Stimulated activated naive B cell treated with anti-CD40 and anti-IgM and Interleukin-4, amounts not matched to agents 10 μg/mL and 1 μg/mL and 100 μg/mL, for 72 hours (primary cell): ENCODE measurements around the gene ZDBF2.
"Not testable (repeated sequence)": the region's sequence is repeated elsewhere in the genome, so short reads cannot be mapped to it uniquely, and the experiment has no call there.

ENCODE experiments used
- ATAC-seq, 2 donors: fragments of 150-1000 bp; cut with Tn5 transposase; replicated peaks; 2 replicates each; pipeline ENCODE4 v1.10.0; 2021; ENCODE audit warnings: moderate library complexity in 1 of 2
- DNase-seq: peaks from one replicate; pipeline ENCODE4 v3.0.0; 2021
- H3K27ac Mint-ChIP-seq: one replicate; pipeline ENCODE4 v1.8.0; 2022; ENCODE audit warnings: mild to moderate bottlenecking, mixed read lengths
- H3K27me3 Mint-ChIP-seq, 2 donors: one replicate each; pipeline ENCODE4 v1.8.0; 2022; ENCODE audit warnings: mixed read lengths in 2 of 2
- H3K36me3 Mint-ChIP-seq, 2 donors: one replicate each; pipeline ENCODE4 v1.8.0; 2022; ENCODE audit warnings: mixed read lengths in 2 of 2, mild to moderate bottlenecking in 1 of 2
- H3K4me1 Mint-ChIP-seq, 2 donors: one replicate each; pipeline ENCODE4 v1.8.0; 2022; ENCODE audit warnings: mixed read lengths in 2 of 2, mild to moderate bottlenecking in 1 of 2
- H3K4me3 Mint-ChIP-seq, 2 donors: one replicate each; pipeline ENCODE4 v1.8.0; 2022; ENCODE audit warnings: mild to moderate bottlenecking in 2 of 2, mixed read lengths in 2 of 2, moderate library complexity in 1 of 2
- H3K9me3 Mint-ChIP-seq, 2 donors: one replicate each; pipeline ENCODE4 v1.8.0; 2022; ENCODE audit warnings: mixed read lengths in 2 of 2, mild to moderate bottlenecking in 1 of 2

ZDBF2 gene

GRCh38 chr2:206273905-206274304, 558 bp upstream of the ZDBF2 start:
- DNase-seq (no peak), ATAC-seq (peak in 1 of 2 donors; percentile 8)
- peaks cover 32 to 36% of the 10 kb centered on the region in 2 donors for H3K27me3 Mint-ChIP-seq
- H3K36me3 Mint-ChIP-seq, result peaks cover 0 to 1% of the 10 kb centered on the region in 2 donors
- H3K4me3 Mint-ChIP-seq, result peak overlapping the region; percentile 93 to 94
- H3K9me3 Mint-ChIP-seq, result peaks cover 0 to 1% of the 10 kb centered on the region in 2 donors
- H3K27ac Mint-ChIP-seq, result peak overlapping the region; percentile 97
- peaks cover 3 to 16% of the 10 kb centered on the region in 2 donors for H3K4me1 Mint-ChIP-seq

DNA sequence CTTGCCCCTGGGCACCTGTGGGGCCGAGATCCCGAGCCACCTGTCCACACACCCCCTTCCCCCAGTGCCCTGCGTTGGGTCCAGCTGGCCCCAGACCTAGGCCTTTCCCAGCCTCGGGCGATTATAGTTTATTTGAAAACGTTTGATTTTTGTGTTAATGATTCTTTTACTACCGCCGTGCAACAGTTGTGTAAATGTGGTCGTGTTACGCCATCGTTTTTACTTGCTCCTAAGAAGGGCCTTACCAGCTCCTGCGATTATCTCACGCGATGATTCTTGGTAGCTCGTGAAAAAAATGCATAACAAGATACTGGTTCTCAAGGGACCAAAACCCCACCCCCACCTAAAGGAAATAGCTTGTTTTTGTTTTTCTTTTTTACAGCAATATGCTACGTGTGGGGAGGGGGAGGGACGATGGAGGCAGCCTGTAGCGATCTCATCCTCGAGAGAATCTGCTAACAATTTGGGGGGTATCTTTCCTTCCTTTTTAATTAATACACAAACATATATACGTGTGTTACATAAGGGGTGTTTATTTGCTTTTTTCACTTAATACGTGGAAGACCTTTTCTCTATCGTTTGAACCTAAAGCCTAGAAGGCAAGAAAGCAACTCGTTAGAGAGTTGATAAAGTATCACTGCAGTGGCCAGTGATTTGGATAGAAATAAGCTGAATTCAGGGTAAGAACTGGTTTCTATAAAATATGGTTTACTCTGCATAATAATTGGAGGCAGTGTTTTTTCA, 1.0 kb downstream of the ZDBF2 start:
- Mint-ChIP-seq H3K27me3 (peaks cover 20 to 23% of the 10 kb centered on the region in 2 donors), H3K27ac (peak overlapping the region; percentile 93), H3K4me1 (peaks cover 3 to 16% of the 10 kb centered on the region in 2 donors), H3K9me3 (peaks cover 0 to 1% of the 10 kb centered on the region in 2 donors), H3K4me3 (peak overlapping the region; percentile 82 to 94), H3K36me3 (peaks cover 0 to 1% of the 10 kb centered on the region in 2 donors)
- DNase-seq (no peak), ATAC-seq (peak; percentile 41 to 56)

- ATAC-seq (no peak), DNase-seq (no peak)
- Mint-ChIP-seq H3K27ac (no peak overlapping the region), H3K4me1 (peaks cover 3 to 16% of the 10 kb centered on the region in 2 donors), H3K4me3 (peak overlapping the region in 1 of 2 donors; percentile 82), H3K36me3 (peaks cover 0 to 1% of the 10 kb centered on the region in 2 donors), H3K27me3 (peaks cover 20 to 23% of the 10 kb centered on the region in 2 donors), H3K9me3 (peaks cover 0 to 1% of the 10 kb centered on the region in 2 donors)
These were observed 1.9 kb downstream of the ZDBF2 start for GRCh38 chr2:206276169-206276942.

DNA sequence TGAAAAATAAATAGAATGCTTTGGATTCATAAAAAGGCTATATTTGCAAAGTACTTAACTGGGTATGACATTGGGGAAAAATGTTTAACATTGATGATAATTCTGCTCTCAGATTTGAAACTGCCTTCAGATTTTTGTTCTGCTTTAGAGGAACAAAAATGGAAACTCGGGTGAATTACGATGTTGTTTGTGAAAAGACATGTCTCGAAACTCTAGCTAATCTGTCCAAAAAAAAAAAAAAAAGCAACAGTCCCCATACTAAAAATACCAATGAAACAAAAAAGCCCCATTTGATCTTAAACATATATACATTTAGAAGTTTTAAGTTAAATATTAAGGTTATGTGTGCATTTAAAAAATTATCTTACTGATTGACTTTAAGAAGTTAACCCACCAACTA, 3.0 kb downstream of the ZDBF2 start:
- no peak for DNase-seq
- peaks cover 19 to 27% of the 10 kb centered on the region in 2 donors for H3K27me3 Mint-ChIP-seq
- H3K27ac Mint-ChIP-seq, result no peak overlapping the region
- peaks cover 6% of the 10 kb centered on the region in 2 donors for H3K36me3 Mint-ChIP-seq
- no peak overlapping the region for H3K4me3 Mint-ChIP-seq
- no peak for ATAC-seq
- H3K4me1 Mint-ChIP-seq, result peaks cover 3 to 16% of the 10 kb centered on the region in 2 donors
- peaks cover 0 to 1% of the 10 kb centered on the region in 2 donors for H3K9me3 Mint-ChIP-seq

DNA sequence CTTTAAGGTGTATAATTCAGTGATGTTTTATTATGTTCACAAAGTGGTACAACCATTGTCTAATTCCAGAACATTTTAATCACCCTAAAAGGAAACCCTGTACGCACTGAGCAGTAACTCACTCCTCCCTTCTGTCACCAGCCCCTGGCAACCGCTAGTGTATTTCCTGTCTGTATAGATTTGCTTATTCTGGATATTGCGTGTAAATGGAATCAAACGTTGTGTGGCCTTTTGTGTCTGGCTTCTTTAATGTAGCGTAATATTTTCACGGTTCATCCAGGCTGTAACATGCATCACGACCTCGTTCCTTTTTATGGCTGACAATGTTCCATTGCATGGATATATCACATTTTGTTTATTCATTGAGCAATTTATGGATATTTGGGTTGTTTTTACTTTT, 8.3 kb downstream of the ZDBF2 start:
- no peak overlapping the region for H3K27ac Mint-ChIP-seq
- no peak for ATAC-seq
- peaks cover 18 to 29% of the 10 kb centered on the region in 2 donors for H3K27me3 Mint-ChIP-seq
- H3K4me3 Mint-ChIP-seq, result no peak overlapping the region
- peaks cover 12 to 14% of the 10 kb centered on the region in 2 donors for H3K9me3 Mint-ChIP-seq
- no peak for DNase-seq
- H3K4me1 Mint-ChIP-seq, result peaks cover 0 to 1% of the 10 kb centered on the region in 2 donors
- peaks cover 25 to 35% of the 10 kb centered on the region in 2 donors for H3K36me3 Mint-ChIP-seq

GRCh38 chr2:206287197-206287596, 12.7 kb downstream of the ZDBF2 start:
- ATAC-seq (no peak), DNase-seq (no peak)
- peaks cover 12 to 20% of the 10 kb centered on the region in 2 donors for H3K9me3 Mint-ChIP-seq
- H3K27ac Mint-ChIP-seq, result no peak overlapping the region
- peaks cover 23 to 26% of the 10 kb centered on the region in 2 donors for H3K27me3 Mint-ChIP-seq
- peaks cover 0 to 1% of the 10 kb centered on the region in 2 donors for H3K4me1 Mint-ChIP-seq
- H3K4me3 Mint-ChIP-seq, result no peak overlapping the region
- peaks cover 37 to 59% of the 10 kb centered on the region in 2 donors for H3K36me3 Mint-ChIP-seq

- peaks cover 12 to 16% of the 10 kb centered on the region in 2 donors for H3K9me3 Mint-ChIP-seq
- H3K27ac Mint-ChIP-seq, result no peak overlapping the region
- peaks cover 0 to 1% of the 10 kb centered on the region in 2 donors for H3K4me1 Mint-ChIP-seq
- DNase-seq, result no peak
- ATAC-seq, result no peak
- no peak overlapping the region for H3K4me3 Mint-ChIP-seq
- peaks cover 15 to 16% of the 10 kb centered on the region in 2 donors for H3K27me3 Mint-ChIP-seq
- peaks cover 29 to 55% of the 10 kb centered on the region in 2 donors for H3K36me3 Mint-ChIP-seq
These were observed 14.9 kb downstream of the ZDBF2 start for GRCh38 chr2:206289391-206289790.

- no peak overlapping the region for H3K27ac Mint-ChIP-seq
- peaks cover 6 to 7% of the 10 kb centered on the region in 2 donors for H3K27me3 Mint-ChIP-seq
- H3K4me3 Mint-ChIP-seq, result no peak overlapping the region
- no peak for ATAC-seq
- no peaks in the 10 kb centered on the region for H3K4me1 Mint-ChIP-seq
- H3K9me3 Mint-ChIP-seq, result peaks cover 0 to 4% of the 10 kb centered on the region in 2 donors
- no peak for DNase-seq
- peaks cover 6 to 21% of the 10 kb centered on the region in 2 donors for H3K36me3 Mint-ChIP-seq
These were observed 21.7 kb downstream of the ZDBF2 start for GRCh38 chr2:206296128-206296527.

- H3K9me3 Mint-ChIP-seq, H3K27ac Mint-ChIP-seq, DNase-seq, H3K4me1 Mint-ChIP-seq, H3K27me3 Mint-ChIP-seq, H3K4me3 Mint-ChIP-seq, ATAC-seq, H3K36me3 Mint-ChIP-seq: not testable (repeated sequence)
These were observed 25.1 kb downstream of the ZDBF2 start for GRCh38 chr2:206299608-206300007.

- H3K9me3 Mint-ChIP-seq, result peaks cover 0 to 4% of the 10 kb centered on the region in 2 donors
- no peak overlapping the region for H3K4me3 Mint-ChIP-seq
- ATAC-seq (peak; percentile 94 to 99), DNase-seq (no peak)
- H3K4me1 Mint-ChIP-seq, result no peaks in the 10 kb centered on the region
- no peak overlapping the region for H3K27ac Mint-ChIP-seq
- peaks cover 3 to 17% of the 10 kb centered on the region in 2 donors for H3K36me3 Mint-ChIP-seq
- H3K27me3 Mint-ChIP-seq, result peaks cover 8 to 17% of the 10 kb centered on the region in 2 donors
These were observed 31.2 kb downstream of the ZDBF2 start for GRCh38 chr2:206305523-206306245.

- H3K36me3 Mint-ChIP-seq, result peaks cover 3 to 17% of the 10 kb centered on the region in 2 donors
- H3K27me3 Mint-ChIP-seq, result peaks cover 8 to 17% of the 10 kb centered on the region in 2 donors
- ATAC-seq (no peak), DNase-seq (no peak)
- H3K27ac Mint-ChIP-seq, result no peak overlapping the region
- peaks cover 0 to 4% of the 10 kb centered on the region in 2 donors for H3K9me3 Mint-ChIP-seq
- H3K4me3 Mint-ChIP-seq, result no peak overlapping the region
- H3K4me1 Mint-ChIP-seq, result no peaks in the 10 kb centered on the region
These were observed 36.6 kb downstream of the ZDBF2 start for GRCh38 chr2:206311026-206311425.

GRCh38 chr2:206316141-206316540, 41.7 kb downstream of the ZDBF2 start:
- Mint-ChIP-seq H3K9me3 (peaks cover 4 to 5% of the 10 kb centered on the region in 2 donors), H3K4me1 (no peaks in the 10 kb centered on the region), H3K27ac (no peak overlapping the region), H3K36me3 (peaks cover 4 to 15% of the 10 kb centered on the region in 2 donors), H3K27me3 (no peaks in the 10 kb centered on the region), H3K4me3 (no peak overlapping the region)
- no peak for DNase-seq
- no peak for ATAC-seq

DNA sequence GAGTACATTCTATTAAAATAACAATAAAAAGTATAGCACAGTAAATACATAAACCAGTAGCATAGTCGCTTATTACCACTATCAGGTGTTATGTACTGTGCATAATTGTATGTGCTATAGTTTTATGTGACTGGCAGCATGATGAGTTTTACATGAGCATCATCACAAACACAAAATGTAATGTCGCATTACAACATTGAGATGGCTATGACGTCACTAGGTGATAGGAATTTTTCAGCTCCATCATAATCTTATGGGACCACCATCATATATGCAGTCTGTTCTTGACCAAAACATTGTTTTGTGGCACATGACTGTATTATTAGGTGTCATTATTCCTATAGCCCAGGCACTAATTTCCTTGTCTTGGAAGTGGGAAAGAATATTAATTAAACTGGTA, 48.6 kb downstream of the ZDBF2 start:
- Mint-ChIP-seq H3K4me3 (no peak overlapping the region), H3K9me3 (peaks cover 8% of the 10 kb centered on the region in 2 donors), H3K27ac (no peak overlapping the region), H3K36me3 (peaks cover 4 to 11% of the 10 kb centered on the region in 2 donors), H3K4me1 (no peaks in the 10 kb centered on the region), H3K27me3 (peaks cover 0 to 4% of the 10 kb centered on the region in 2 donors)
- ATAC-seq, result no peak
- DNase-seq, result no peak

DNA sequence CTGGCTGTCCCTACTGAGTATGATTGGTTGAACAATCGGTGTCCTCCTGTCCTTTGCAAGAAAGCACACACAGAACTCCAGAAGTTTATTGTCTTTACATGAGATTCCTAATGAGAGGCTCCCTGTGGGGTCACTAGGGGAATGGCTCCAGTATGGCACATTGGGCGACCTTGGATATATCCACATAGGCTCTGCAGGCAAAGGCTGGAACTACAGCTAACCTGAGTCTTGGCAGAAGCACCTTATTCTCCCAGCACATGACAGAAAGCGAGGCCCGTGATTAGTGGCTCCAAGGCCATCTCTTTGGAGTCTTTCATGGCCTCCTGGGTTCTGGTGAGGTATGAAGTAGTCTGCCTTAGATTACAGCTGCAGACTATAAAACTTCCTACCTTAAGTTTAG, 49.0 kb downstream of the ZDBF2 start:
- DNase-seq (no peak), ATAC-seq (no peak)
- Mint-ChIP-seq H3K27ac (no peak overlapping the region), H3K36me3 (peaks cover 4 to 8% of the 10 kb centered on the region in 2 donors), H3K4me3 (no peak overlapping the region), H3K27me3 (peaks cover 0 to 4% of the 10 kb centered on the region in 2 donors), H3K9me3 (peaks cover 8% of the 10 kb centered on the region in 2 donors), H3K4me1 (no peaks in the 10 kb centered on the region)
